A673 (cell line): ENCODE results near the gene GPSM1.

Source experiments
- CTCF ChIP-seq: fragments of 300-800, 200-600 bp; sonication (generic); conservative IDR thresholded peaks from 2 replicates; pipeline ENCODE4 v1.5.1; 2017; ENCODE audit warnings: low read depth, mild to moderate bottlenecking, antibody characterized with exemption, low read length, moderate library complexity, mixed read lengths
- EZH2 ChIP-seq: fragments of 200-600 bp; sonication (generic); IDR thresholded peaks from 2 replicates; pipeline ENCODE4 v1.6.1; 2017; ENCODE audit warnings: borderline replicate concordance, low read depth, mild to moderate bottlenecking, mixed read lengths, antibody characterized with exemption, low read length; ENCODE audit not compliant: poor library complexity, severe bottlenecking

- TF ChIP-seq CTCF: no peak
- TF ChIP-seq EZH2: no peak
Measured at GRCh38 chr9:136278221-136278620, 49.1 kb upstream of the GPSM1 start.
